HG03175 (cell line): ENCODE measurements around the gene ITGAE.
A peak's percentile ranks its signal among the peaks of the same experiment; 100 is the strongest.

ENCODE experiments used
- ATAC-seq: cut with Tn5 transposase; IDR thresholded peaks from one replicate; pipeline ENCODE4 v1.9.1; 2021; ENCODE audit warnings: mild to moderate bottlenecking, moderate library complexity; ENCODE audit not compliant: unreplicated experiment

Gene ITGAE

GRCh38 chr17:3672571-3672970 is 128.4 kb downstream of the ITGAE start:
- ATAC-seq, result no peak

DNA sequence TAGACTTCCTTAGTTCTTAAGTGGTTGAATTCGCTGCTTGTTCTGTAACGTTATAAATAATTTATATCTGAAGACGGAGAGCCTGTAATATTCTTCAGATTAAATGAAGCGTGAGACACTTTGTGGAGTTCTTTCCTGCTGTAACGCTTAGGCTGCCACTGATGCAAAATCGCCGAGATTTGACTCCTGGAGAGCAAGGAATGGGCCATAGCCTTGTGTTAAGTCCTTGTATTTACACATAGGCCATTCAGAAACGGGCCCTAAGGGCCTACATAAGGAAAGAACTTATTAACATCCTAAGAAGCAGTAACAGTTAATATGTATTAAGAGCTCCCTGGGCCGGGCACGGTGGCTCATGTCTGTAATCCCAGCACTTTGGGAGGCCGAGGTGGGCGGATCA is 131.4 kb downstream of the ITGAE start:
- ATAC-seq, result no peak

DNA sequence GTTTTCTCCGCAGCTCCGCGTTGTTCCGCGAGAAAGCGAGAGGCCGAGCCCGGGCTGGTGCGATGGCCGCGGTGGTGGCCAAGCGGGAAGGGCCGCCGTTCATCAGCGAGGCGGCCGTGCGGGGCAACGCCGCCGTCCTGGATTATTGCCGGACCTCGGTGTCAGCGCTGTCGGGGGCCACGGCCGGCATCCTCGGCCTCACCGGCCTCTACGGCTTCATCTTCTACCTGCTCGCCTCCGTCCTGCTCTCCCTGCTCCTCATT is 132.0 kb downstream of the ITGAE start:
- no peak for ATAC-seq

GRCh38 chr17:3668279-3669084 is 132.5 kb downstream of the ITGAE start, which contains the start of the genes EMC6 and TAX1BP3:
EMC6 (plus strand) TSS chr17:3668812; CDS start chr17:3669147, 335 bp downstream.
TAX1BP3 (minus strand) TSS chr17:3668578; CDS start chr17:3668526, 52 bp downstream.
- ATAC-seq, result peak; percentile 89

- peak; percentile 9 for ATAC-seq
These were observed 133.4 kb downstream of the ITGAE start for GRCh38 chr17:3667366-3668278.

DNA sequence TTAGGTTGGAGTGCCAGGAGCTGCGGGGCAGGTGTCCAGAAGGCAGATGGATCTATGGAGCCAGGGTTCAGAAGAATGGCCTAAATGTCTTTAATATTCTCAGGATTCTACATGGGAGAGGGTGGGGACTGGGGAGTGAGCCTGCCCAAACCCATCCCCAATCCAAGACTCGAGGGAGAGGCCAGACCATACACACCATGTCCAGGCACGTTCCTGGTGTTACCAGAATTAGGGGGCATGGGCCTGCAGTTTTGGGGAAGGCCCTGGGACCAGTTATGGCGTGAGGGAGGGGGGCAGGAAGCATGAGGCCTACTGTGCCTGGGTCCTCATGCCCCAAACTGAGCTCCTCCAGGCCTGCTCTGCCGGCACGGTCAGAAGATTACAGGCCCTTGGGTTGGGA is 134.5 kb downstream of the ITGAE start:
- ATAC-seq, result no peak

- no peak for ATAC-seq
These were observed 135.2 kb downstream of the ITGAE start for GRCh38 chr17:3665834-3666233.
